Left renal cortex interstitium (tissue), 4 donors: ENCODE results near the gene BRD7. TPM values are rescaled to one million over a fixed set of nuclear protein-coding genes. Genes with fewer than 3 reads are reported as not detected.

ENCODE experiments used
- DNase-seq, 4 donors: peaks; one replicate each; pipeline ENCODE4 v3.0.0-alpha.2; 2013; ENCODE audit warnings: low read depth in 4 of 4, low spot score in 2 of 4, missing footprints in 1 of 4
- polyA plus RNA-seq, 4 donors: library from polyadenylated mRNA; unstranded; fragments of 120-200 nt; gene quantifications; one replicate each; pipeline ENCODE4 v1.2.1, GENCODE V29; 2013; ENCODE audit not compliant: insufficient read length in 4 of 4

The BRD7 gene
- polyA plus RNA-seq, 4 donors, result 99.9 to 134 (median 106) TPM

DNA sequence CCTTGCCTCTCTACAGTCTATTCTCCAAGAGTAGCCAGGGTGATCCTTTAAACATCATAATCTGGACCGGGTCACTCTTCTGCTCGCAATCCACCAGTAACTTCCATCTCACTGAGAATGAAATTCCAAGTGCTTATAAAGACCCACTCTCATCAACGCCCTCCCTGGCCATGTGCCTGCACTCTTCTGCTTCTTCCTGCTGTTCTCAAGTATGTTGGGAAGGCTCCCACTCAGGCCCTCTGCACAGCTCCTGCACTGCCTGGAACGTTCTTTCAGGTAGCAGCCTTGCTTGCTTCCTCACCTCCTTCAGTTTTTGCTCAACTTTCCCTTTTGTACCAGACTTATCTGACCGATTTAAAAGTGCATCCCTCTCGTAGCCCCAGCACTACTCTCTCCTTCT, 44.4 kb downstream of the BRD7 start:
- no peak for DNase-seq

DNA sequence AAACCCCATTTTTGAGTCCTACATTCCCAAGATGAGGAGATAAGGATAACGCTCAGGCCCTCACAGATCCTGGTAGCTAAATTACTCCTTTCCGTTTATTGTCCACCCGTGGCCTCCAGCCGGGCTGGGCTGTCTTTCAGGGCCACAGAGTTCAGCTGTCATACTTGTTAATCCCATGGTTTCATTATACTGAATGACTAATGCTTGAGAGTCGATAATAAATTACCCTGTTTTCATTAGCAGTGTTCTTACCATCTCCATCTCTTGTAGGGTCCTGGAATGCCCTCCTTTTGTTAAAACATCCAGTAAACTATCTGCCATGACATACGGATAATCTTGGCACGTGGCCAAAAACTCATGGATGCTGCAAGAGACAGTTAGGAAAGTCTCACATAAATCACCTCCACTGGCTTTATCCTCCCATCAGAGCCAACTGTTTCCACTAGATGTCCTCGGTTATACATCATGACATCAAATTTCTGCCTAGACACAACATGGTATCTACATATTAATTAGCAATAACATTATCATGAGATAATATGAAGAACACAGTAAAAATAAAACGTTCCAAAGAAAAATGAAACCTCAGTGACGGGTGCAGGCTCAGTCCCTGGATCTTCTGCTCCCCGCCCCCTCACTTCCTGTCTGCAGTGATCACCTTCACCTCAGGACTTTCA, 45.3 kb downstream of the BRD7 start:
- DNase-seq, result no peak

DNA sequence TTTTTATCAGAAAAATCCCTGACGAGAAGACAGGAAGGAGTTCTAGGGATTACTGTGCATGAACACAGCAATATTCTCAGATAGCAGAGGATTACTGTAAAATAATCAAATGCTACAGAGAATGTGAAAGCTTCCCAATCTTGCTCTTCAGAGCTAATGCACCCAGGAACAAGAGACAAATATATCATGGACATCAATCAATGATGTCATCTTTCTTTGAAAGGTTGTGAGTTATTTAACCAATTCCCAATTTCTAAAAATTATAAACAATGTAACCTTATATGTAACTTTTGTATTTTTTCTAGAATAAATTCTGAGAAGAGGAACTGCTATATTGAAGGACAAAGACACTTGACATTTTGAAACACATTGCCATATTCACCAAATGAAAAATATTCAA, 46.5 kb downstream of the BRD7 start:
- no peak for DNase-seq

DNA sequence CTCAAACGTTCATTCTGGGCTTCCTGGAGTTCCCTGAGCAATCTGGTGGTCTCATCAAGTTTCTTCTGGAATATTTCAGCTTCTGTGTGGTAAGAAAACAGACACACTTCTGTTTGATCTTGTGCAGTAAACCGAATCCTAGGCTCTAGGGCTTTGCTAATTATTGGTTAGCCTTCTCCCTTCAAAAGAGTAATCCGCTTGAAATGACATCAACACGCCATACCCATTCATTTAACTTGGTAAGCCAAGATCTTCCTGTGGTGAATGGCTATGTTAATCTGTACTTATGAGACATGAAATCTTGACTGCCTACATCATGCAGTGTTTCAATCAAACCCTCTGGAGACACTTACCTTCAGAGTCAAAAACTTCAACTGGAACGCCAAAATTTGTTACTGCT, 48.5 kb downstream of the BRD7 start:
- DNase-seq, result no peak

DNA sequence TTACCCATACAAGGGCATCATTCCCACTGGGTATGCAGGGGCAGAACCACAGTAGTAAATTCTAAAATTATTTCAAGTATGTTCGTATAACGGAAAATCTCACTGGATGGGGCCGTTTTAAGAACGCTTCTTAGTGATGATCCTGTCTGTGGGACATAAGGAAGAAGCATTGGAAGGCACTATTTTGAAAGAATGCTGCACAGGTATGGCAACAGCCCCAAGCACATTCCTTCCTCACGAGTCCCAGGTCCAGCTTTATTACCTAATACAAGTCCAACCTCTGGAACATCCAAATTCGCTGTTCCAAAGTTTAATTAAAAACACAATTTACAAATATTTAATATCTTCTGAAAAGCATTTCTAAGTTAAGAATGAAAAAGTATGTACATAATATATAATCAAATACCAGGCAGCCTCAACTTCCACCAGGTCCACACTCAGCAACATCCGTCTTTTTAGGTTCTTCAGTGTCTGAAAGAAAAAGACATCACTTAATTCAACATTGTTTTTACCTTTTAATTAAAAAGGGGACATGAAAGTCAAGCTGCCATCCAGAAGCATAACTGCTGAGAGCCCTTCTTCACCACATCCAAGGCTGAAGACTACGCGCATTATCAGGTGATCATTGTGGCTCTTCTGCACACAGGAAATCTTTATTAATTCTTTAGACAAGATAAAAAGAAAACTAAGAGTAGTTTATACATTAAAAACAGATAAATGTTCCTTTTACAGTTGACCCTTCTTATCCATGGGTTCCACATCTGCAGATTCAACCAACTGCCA, 49.8 kb downstream of the BRD7 start:
- DNase-seq, result no peak

DNA sequence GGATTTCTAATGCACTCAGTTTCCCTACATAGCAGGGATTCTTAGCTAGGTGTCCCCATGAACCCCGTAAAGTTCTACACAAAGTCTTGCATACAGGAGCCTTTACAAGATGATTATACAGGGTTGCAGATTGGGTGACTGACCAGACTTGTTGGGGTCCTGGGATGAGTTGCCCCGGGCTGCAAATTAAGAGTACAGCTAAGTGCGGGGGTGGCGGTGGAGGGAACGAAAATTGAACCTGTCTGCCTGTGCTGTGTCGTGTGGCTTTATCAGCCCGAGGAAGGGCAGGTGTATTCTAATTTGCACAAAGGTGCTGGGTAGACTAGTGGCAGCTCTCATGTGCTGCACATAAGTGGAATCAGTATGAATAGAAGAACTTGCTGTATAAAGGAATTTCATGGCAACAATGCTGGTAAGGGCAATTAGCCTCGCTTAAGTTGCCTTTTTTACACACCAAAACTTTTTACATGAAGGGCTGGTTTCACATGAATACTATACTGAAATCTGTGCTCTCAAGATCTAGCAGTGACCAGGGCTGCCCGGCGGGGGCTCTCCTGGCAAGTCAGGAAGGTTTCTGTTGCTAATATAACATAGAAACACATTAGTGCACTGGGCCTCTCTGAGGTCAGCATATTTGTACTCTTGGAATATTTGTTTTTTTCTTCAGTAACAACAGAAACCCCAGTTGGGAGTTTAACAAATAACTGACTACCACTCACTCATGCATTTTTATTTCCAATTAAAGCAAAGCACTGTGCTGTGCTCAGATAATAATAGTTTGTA, 51.7 kb downstream of the BRD7 start:
- DNase-seq, result no peak

DNA sequence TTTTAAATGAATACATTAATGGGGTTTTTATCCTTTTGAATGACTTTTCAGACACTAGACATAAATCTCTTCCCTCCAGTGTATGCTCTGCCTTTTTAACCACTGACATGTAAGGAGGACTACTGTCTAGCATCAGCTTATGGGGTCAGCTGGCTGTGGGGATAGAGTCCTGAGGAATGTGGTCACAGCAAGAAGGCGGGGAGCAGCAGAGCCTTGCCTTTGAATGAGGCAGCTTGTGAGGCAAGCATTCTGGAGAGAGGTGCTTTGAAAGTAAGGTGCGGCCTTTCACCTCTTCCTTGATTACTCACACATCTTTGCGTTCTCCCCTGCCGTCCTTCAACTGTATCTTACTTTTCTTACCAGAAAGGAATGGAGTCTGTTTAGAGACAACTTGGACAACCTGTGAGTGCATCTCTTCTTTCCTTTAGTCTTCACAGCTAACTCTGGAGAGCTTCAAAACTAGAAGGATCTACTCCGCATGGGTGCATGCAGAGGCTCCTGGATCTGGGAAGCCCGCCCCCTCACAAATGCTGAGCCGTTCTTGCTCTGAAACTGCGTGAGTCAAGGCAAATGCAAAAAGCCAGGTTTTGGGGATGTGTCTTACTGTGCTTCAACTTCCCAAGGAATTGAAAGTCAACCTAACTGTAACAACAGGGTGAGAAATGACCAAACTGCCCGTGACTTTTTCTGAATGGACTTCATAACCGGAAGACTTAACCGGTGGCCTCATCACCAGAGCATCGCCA, 52.5 kb downstream of the BRD7 start:
- DNase-seq, result no peak

DNA sequence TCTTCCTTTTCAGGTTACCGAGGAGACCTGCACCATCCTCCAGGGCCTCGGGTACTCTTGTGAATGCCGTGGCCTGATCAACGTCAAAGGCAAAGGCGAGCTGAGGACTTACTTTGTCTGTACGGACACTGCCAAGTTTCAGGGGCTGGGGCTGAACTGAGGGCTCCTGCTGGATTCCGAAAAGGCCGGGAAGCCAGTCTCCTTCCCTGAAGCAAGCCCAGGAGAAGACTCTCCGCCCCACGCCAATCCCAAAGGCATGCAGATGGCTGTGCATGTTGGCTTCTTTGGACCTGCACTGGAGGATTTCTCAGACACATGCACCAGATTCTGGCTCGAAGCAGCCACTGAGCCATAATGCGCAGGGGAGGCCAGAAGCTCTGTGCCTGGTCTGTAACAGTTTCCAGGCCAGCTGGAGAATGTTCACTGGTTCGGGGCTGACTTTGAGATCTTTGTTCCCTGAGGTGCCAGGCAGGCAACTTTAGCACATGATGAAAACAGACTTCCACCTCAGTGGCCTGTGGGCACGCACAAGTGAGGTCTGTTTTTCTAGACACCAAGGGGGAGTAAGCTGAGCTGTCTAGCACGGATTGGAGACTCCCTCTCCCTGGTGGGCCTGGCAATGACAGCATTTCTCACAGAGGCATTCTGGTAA, 53.3 kb downstream of the BRD7 start:
- no peak for DNase-seq

DNA sequence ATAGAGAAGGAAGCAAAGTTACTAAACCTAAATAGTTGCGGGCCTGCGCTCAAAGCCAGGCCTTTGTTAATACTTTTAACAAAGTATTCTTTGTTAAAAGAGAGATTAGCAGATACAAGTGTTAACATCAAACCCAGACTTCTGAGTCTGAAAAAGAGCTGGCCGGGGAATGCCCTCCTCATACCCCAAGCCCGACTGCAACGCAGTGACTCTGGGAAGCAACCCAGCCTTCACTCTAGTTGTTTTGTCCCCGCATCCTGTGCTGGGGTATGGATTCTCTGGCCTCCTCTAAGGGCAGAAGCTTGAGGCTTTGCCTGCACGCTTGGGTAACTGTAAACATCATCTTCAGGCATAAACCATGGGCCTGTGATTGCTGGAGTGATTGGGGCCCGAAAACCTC, 54.1 kb downstream of the BRD7 start:
- DNase-seq, result no peak

DNA sequence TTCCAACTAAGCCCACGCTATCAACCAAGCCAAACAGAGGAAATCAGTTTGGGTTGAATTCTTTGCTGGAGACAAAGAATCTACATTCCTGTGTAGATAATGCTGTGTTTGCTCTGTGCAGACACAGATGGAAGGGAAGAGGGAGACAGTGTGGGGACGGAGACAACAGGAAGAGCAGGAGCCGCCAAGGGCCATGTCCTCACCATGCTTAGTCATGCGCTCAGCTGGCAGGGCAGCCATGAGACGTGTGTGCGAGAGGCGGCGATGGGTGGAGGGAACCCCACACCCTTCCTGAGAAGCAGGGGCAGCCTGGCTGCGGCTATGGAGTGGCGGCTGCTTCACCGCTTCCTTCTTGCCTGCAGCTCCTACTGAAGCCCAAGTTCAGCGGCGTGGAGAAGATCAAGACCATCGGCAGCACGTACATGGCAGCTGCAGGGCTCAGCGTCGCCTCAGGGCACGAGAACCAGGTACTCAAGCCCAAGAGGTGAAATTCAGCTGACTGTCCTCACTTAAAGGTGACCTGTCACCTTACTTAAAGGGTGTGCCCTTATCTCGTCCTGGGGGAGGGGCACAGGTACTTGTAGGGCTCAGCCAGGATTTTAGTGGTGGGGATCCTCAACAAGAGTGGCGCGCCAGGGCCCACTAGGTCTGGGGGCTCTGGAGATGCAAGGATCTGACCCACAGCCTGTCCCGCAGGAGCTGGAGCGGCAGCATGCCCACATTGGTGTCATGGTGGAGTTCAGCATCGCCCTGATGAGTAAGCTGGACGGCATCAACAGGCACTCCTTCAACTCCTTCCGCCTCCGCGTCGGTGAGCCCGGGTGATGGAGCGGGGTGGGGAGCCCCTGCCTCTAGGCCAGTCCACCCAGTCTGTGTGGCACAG, 55.0 kb downstream of the BRD7 start:
- no peak for DNase-seq

DNA sequence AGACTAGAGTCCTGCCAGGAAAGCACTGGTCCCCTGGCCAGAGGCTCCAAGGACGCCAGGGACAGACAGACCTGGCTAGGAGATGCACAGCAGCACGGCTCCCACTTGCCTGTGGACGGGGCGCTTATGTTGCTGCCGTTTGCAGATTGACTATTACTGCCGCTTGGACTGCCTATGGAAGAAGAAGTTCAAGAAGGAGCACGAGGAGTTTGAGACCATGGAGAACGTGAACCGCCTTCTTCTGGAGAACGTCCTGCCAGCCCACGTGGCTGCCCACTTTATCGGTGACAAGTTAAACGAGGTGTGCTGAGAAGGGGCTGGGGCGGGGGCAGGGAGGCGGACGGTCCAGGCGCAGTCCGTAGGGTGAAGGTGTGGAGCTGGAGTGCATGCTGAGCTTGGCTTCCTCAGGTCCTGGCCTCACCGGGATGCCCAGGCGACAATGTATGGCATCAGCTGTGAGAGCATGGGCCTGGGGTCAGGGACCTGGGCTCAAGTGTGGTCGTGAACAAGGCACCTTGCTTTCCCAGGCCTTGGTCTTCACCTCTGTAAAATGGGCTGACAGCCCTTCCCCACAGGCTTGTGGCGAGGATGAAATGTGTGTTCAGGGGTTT, 56.8 kb downstream of the BRD7 start:
- DNase-seq, result no peak

DNA sequence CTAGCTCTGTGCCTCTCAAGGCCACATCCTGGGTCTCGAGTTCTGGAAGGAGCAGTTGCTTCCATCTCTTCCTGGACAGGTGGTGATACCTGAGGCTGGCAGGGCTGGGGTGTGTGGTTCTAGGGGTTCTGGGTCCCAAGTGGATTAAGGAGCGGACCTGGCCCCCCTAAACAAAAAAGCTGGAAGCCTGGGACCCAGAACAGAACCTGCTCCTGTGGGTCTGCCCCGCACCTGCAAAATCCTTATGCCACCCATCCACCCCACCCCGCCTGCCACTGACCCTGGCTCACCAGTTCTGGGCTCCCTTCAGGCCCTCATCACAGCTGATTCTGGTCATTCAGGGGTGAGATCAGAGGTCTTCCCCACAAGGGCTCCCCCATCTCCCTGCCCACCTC, 57.7 kb downstream of the BRD7 start:
- DNase-seq, result no peak

DNA sequence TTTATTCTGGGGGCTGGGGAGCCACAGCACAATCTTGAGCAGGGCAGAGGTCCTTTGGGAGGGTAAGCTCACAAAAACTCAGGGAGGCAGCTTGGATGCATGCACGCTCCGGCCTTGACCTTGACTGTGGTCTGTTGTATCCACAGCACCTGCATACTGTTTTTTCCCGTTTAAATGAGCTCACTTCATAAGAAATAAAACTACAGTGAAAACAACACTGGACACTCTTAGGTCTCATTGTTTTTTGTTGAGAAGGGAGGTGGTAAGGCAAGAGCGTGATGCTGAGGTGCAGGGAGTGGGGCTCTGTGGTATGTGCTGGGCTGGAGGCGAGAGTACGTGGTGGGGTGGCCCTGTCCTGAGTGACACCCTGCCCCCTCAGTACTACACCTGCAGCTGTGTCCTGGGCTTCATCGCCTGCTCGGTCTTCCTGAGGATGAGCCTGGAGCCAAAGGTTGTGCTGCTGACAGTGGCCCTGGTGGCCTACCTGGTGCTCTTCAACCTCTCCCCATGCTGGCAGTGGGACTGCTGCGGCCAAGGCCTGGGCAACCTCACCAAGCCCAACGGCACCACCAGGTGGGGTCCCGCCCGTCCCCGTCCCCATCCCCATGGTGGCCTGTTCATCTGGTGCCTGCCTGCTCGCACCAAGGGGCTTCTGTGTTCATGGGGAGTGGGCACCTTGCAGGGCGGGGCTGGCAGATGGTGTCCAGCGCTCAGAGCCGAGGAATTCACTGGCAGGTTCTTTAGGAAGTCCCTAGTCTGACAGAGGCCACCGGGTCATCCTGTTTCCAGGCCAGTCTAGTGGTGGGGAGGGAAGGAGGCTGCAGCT, 58.3 kb downstream of the BRD7 start:
- DNase-seq, result no peak

DNA sequence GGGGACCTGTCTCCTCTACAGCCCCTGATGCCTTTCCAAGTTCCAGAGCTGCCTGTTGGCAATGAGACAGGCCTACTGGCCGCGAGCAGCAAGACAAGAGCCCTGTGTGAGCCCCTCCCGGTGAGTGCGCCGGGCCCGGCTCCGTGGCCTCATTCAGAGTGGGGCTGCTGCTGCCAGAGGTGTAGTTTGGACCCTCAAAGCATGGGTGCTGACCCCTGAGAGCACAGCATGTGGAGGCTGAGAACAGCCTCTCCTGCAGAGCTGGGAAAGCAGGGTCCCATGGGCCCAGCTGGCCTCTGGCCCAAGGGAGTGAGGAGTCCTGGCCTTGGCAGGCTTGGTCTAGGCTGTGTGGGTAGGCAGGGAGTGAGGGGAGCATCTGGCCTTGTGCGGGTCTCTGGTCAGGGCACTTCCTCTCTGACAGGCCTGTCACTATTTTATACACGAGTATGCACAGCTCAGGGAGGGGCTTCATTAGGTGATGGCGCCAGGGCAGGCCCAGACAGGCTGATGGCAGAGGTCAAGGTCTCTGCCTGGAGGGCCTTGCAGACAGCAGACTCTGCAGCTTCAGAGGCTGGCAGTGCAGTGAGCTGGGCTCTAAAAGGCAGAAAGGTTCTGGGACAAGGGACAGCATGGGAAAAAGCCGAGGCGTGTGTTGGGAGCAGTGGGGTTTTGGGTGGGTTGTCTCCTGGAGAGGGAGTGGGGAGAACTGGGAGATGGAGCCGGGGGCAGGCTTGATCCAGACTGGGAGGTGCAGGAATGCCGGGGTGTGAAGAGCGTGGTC, 59.1 kb downstream of the BRD7 start:
- DNase-seq, result no peak

DNA sequence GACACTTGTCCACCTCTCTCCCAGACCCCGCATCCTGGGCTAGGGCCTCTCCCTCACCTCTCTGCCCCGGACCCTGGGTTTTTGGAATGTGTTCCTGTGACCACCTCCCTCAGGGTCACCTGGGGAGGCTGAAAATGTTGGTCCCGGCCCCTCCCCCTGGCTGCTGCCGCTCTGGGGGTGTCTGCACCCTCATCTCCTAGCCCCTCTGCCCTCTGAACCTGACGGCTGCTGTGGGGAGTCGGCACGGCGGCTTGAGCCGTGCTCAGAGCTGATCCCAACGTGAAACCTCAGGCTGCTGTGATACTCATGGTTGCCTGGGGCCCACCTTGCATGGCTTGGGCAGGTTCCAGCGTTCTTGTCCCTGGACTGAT, 59.6 kb downstream of the BRD7 start:
- DNase-seq, result no peak

DNA sequence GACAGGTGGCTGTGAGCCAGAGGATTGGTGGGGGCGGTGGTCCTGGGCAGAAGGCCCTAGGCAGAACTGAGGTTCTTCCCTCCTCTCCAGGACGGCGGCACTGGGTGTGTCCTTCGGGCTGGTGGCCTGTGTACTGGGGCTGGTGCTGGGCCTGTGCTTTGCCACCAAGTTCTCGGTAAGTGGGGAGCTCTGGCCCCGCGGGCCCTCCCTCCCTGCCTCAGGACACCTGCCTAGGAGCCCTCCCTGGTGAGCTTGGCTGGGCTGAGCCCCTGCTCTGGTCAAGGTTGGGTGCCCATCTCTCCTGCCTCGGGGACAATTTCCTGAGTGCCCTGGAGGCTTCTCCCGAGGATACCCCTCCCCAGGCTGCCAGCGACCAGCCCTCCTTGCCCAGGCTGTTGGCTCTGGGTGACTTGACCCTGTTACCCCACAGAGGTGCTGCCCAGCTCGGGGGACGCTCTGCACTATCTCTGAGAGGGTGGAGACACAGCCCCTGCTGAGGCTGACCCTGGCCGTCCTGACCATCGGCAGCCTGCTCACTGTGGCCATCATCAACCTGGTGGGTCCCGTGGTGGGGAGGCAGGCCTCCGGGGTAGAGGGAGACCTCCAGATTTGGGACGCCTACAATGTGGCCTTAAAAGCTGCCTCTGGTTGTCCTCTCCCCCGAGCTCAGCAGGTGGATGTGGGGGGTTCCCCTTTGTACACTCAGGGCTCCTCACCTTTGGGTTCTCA, 60.4 kb downstream of the BRD7 start:
- no peak for DNase-seq

DNA sequence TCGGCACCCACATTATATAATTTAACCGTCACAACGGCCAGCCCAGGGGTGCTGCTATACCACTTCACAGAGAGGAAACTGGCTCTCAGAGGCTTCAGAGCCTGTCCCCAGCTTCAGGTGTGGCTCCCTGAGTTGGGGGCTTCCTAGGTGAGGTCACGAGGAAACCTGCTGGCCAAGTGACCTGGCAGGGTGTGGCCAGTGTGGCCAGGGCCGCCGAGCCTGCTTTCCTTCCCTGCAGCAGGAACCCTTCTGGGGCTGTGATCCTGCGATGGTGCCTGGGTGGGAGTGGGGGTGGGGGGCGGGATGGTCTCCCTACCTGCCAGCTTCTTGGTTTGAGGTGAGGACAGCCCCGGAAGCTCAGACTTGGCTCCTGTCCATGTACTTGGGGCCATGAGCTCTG, 62.5 kb downstream of the BRD7 start:
- DNase-seq, result no peak
